ENCODE results near the gene ZNF639. TPM values are rescaled to one million over a fixed set of nuclear protein-coding genes. Genes with fewer than 3 reads are reported as not detected.

The ZNF639 gene
- total RNA-seq, 1 donor from 2014 or later = 21.4 TPM

- intact Hi-C loops (cut with DNase I) = no loop called here
- no peak overlapping the region for H3K4me3 ChIP-seq
- DNase-seq (ENCODE audit: low spot score in 2 of 2) = no peak
- H3K27ac ChIP-seq = no peak overlapping the region
- H3K9me3 ChIP-seq = no peaks in the 10 kb centered on the region
- no peaks in the 10 kb centered on the region for H3K4me1 ChIP-seq
- TF ChIP-seq, protein P1, sequence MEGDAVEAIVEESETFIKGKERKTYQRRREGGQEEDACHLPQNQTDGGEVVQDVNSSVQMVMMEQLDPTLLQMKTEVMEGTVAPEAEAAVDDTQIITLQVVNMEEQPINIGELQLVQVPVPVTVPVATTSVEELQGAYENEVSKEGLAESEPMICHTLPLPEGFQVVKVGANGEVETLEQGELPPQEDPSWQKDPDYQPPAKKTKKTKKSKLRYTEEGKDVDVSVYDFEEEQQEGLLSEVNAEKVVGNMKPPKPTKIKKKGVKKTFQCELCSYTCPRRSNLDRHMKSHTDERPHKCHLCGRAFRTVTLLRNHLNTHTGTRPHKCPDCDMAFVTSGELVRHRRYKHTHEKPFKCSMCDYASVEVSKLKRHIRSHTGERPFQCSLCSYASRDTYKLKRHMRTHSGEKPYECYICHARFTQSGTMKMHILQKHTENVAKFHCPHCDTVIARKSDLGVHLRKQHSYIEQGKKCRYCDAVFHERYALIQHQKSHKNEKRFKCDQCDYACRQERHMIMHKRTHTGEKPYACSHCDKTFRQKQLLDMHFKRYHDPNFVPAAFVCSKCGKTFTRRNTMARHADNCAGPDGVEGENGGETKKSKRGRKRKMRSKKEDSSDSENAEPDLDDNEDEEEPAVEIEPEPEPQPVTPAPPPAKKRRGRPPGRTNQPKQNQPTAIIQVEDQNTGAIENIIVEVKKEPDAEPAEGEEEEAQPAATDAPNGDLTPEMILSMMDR (IDR thresholded peaks at IDR 0.05) = no peak
- H3K27me3 ChIP-seq = no peaks in the 10 kb centered on the region
- no peaks in the 10 kb centered on the region for H3K36me3 ChIP-seq
These were observed 24.7 kb upstream of the ZNF639 start for GRCh38 chr3:179297971-179298725.

DNA sequence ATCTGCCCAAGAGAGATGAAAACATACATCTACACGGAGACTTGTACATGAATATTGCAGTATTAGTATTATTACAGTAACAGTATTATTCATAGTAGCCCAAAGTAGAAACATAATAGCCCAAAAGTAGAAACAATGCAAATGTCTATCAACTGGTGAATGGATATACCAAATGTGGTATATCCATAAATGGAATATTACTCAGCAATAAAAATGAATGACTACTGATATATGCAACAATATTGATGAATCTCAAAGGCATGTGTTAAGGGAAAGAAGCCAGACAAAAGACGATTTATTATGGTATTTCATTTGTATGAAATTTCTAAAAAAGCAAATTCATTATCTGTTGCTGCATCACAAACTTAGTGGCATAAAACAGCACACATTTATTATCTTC, 23.5 kb upstream of the ZNF639 start:
- Histone ChIP-seq H3K27me3 (no peaks in the 10 kb centered on the region), H3K4me1 (no peaks in the 10 kb centered on the region), H3K36me3 (no peaks in the 10 kb centered on the region), H3K4me3 (no peak overlapping the region), H3K9me3 (no peaks in the 10 kb centered on the region), H3K27ac (no peak overlapping the region)
- DNase-seq (ENCODE audit: low spot score in 2 of 2) = no peak
- TF ChIP-seq, protein P1 (IDR thresholded peaks at IDR 0.05) = no peak
- intact Hi-C loops (cut with DNase I) = no loop called here

DNA sequence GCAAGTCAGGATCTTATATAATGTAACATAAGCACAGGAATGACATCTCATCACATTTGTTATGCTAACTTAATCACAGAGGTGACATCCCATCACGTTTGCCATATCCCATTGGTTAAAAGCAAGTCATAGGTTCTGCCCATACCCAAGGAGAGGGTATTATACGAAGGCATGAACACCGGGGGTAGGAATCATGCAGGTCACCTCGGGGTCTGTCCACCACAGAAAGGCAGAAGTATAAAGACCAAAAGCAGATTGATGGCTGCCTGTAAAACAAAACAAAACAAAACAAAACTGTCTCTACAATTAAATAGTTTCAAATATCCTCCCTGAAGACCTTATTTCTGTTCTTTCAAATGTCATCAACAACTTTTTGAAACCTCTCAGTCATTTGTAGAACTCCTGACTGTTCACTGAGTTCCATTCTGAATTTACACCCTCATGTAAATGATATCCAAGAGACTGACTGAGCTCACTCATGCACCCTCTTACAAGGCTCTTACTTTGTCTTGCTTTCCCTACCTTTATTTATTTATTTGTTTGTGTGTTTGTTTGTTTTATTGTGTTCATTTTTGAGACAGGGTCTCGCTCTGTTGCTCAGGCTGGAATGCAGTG, 22.7 kb upstream of the ZNF639 start:
- intact Hi-C loops (cut with DNase I) = no loop called here
- H3K27me3 ChIP-seq = no peaks in the 10 kb centered on the region
- H3K4me1 ChIP-seq = no peaks in the 10 kb centered on the region
- TF ChIP-seq, protein P1 (IDR thresholded peaks at IDR 0.05) = no peak
- no peak overlapping the region for H3K4me3 ChIP-seq
- no peak overlapping the region for H3K27ac ChIP-seq
- H3K9me3 ChIP-seq = no peaks in the 10 kb centered on the region
- no peaks in the 10 kb centered on the region for H3K36me3 ChIP-seq
- no peak for DNase-seq (ENCODE audit: low spot score in 2 of 2)

GRCh38 chr3:179301645-179302044, 21.2 kb upstream of the ZNF639 start:
- H3K27me3 ChIP-seq = no peaks in the 10 kb centered on the region
- no peaks in the 10 kb centered on the region for H3K36me3 ChIP-seq
- TF ChIP-seq, protein P1 (IDR thresholded peaks at IDR 0.05) = no peak
- no peak overlapping the region for H3K4me3 ChIP-seq
- H3K4me1 ChIP-seq = no peaks in the 10 kb centered on the region
- DNase-seq (ENCODE audit: low spot score in 2 of 2) = no peak
- H3K9me3 ChIP-seq = no peaks in the 10 kb centered on the region
- H3K27ac ChIP-seq = no peak overlapping the region
- intact Hi-C loops (cut with DNase I) = no loop called here

- Histone ChIP-seq H3K4me1 (no peaks in the 10 kb centered on the region), H3K9me3 (no peaks in the 10 kb centered on the region), H3K27ac (no peak overlapping the region), H3K36me3 (no peaks in the 10 kb centered on the region), H3K4me3 (no peak overlapping the region), H3K27me3 (no peaks in the 10 kb centered on the region)
- intact Hi-C loops (cut with DNase I) = no loop called here
- no peak for DNase-seq (ENCODE audit: low spot score in 2 of 2)
- TF ChIP-seq, protein P1 (IDR thresholded peaks at IDR 0.05) = no peak
These were observed 20.7 kb upstream of the ZNF639 start for GRCh38 chr3:179302111-179302510.
